Measurements from ENCODE around the gene VPS39. TPM values are rescaled to one million over a fixed set of nuclear protein-coding genes. Genes with fewer than 3 reads are reported as not detected.

The VPS39 gene
- total RNA-seq, 1 experiment from 2014 or later = 39.7 TPM

GRCh38 chr15:42158941-42159340 is 49.2 kb downstream of the VPS39 start:
- DNase-seq (ENCODE audit: low spot score) = no peak

- DNase-seq (ENCODE audit: low spot score) = peak; percentile 82
Measured at GRCh38 chr15:42157981-42158765, 49.9 kb downstream of the VPS39 start.

- DNase-seq (ENCODE audit: low spot score) = no peak
Measured at GRCh38 chr15:42157381-42157780, 50.7 kb downstream of the VPS39 start.

- DNase-seq (ENCODE audit: low spot score) = no peak
Measured at GRCh38 chr15:42156243-42156922, 51.7 kb downstream of the VPS39 start, which contains the start of gene PLA2G4F. Gene PLA2G4F, minus strand, starts transcription at chr15:42156636. Its CDS starts 87 bp downstream, at chr15:42156549.

GRCh38 chr15:42155546-42156242 is 52.4 kb downstream of the VPS39 start:
- no peak for DNase-seq (ENCODE audit: low spot score)

- DNase-seq (ENCODE audit: low spot score) = no peak
Measured at GRCh38 chr15:42154956-42155355, 53.1 kb downstream of the VPS39 start.

- no peak for DNase-seq (ENCODE audit: low spot score)
Measured at GRCh38 chr15:42154212-42154941, 53.7 kb downstream of the VPS39 start.

- no peak for DNase-seq (ENCODE audit: low spot score)
Measured at GRCh38 chr15:42153874-42154211, 54.3 kb downstream of the VPS39 start.

GRCh38 chr15:42152921-42153698 is 55.0 kb downstream of the VPS39 start:
- no peak for DNase-seq (ENCODE audit: low spot score)

- no peak for DNase-seq (ENCODE audit: low spot score)
Measured at GRCh38 chr15:42152196-42152920, 55.7 kb downstream of the VPS39 start.

- no peak for DNase-seq (ENCODE audit: low spot score)
Measured at GRCh38 chr15:42151736-42152135, 56.4 kb downstream of the VPS39 start.

GRCh38 chr15:42151141-42151561 is 57.0 kb downstream of the VPS39 start:
- no peak for DNase-seq (ENCODE audit: low spot score)

- no peak for DNase-seq (ENCODE audit: low spot score)
Measured at GRCh38 chr15:42150219-42150970, 57.7 kb downstream of the VPS39 start.

- no peak for DNase-seq (ENCODE audit: low spot score)
Measured at GRCh38 chr15:42149493-42150218, 58.4 kb downstream of the VPS39 start.

GRCh38 chr15:42148808-42149492 is 59.2 kb downstream of the VPS39 start:
- no peak for DNase-seq (ENCODE audit: low spot score)

GRCh38 chr15:42147431-42147735 is 60.7 kb downstream of the VPS39 start:
- no peak for DNase-seq (ENCODE audit: low spot score)

- no peak for DNase-seq (ENCODE audit: low spot score)
Measured at GRCh38 chr15:42146551-42147430, 61.3 kb downstream of the VPS39 start.

Data from A172 (cell line).